GM19324 (cell line): ENCODE results near the gene CLEC2L.
"Not testable (repeated sequence)": the region's sequence is repeated elsewhere in the genome, so short reads cannot be mapped to it uniquely, and the experiment has no call there.

Experiments used
- ATAC-seq: cut with Tn5 transposase; IDR thresholded peaks from one replicate; pipeline ENCODE4 v1.9.1; 2021; ENCODE audit warnings: mild to moderate bottlenecking, moderate library complexity; ENCODE audit not compliant: unreplicated experiment, low FRiP score

The CLEC2L gene

DNA sequence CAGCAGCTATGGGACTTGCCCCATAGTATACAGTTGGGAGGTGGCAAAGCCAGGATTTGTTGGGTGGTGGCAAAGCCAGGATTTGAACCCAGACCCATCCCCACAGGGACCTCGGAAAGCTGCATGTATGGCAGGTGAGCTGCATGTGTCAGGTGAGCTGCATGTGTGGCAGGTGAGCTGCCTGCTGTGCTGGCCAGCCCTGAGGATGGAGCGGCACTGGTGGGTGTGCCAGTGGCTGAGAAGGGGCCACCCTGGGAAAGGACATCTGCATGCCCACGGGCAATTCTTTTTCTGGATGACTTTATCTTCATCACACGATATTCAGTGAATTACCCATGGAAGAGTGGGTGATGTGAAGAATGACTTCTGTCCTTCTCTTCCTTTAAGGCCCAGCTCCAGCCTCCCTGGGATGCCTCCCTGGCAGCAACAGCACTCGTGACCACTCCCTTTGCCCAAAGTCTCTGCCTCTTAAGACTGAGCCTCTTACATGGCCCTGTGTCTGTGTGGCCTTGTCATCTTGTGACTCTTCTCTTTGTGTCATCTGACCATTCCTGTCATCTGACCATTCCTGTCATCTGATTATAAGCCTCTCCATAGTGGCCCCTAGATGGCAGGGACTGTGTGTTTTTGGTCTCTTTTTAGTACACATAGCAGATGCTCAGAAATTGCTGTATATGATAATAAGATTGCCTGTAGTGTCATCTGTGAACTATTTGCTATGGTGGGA lies 25.0 kb downstream of the CLEC2L start:
- ATAC-seq = no peak

DNA sequence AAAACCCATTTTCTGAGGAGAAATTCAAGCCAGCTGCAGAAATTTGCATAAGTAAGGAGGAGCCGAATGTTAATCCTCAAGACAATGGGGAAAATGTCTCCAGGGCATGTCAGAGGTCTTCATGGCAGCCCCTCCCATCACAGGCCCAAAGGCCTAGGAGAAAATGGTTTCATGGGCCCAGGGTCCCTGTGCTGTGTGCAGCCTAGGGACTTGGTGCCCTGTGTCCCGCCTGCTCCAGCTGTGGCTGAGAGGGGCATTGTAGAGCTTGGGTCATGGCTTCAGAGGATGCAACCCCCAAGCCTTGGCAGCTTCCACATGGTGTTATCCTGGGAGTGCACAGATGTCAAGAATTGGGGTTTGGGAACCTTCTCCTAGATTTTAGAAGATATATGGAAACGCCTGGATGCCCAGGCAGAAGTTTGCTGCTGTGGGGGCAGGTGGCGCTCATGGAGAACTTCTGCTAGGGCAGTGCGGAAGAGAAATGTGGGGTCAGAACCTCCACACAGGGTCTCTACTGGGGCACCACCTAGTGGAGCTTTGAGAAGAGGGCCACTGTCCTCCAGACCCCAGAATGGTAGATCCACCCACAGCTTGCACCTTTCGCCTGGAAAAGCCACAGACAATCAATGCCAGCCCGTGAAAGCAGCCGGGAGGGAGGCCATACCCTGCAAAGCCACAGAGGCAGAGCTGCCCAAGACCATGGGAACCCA lies 30.7 kb downstream of the CLEC2L start:
- not testable (repeated sequence) for ATAC-seq

DNA sequence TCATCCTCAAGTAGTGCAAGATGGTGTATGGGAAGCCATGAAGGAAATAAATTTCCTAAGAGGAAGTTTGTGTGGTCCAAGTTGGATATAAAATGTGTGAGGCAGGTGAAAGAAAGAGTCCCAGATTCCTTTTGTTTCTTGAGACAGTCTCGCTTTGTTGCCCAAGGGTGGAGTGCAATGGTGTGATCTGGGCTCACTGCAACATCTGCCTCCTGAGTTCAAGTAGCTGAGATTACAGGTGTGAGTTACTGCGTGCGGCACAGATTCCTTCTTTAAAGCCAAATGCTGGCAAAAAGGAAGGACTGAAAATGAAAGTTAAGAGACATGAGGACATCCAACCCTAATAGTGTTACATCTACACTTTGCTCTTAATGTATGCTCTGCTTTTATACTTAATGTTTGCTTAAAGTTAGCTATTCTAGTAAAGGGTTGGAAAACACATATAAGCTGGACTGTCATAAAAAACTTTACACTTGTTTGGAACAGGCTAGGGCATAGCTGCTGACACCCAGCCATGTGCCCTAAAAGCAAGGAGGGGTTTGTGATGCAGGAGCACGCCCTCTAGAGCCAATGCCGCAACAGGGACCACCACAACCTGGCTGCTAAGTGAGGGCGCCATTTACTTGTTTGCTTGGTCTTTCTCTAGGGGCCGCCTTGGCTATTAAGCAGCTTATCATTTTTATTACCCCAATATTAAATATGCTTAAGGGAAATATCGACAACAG lies 34.5 kb downstream of the CLEC2L start:
- ATAC-seq = no peak

DNA sequence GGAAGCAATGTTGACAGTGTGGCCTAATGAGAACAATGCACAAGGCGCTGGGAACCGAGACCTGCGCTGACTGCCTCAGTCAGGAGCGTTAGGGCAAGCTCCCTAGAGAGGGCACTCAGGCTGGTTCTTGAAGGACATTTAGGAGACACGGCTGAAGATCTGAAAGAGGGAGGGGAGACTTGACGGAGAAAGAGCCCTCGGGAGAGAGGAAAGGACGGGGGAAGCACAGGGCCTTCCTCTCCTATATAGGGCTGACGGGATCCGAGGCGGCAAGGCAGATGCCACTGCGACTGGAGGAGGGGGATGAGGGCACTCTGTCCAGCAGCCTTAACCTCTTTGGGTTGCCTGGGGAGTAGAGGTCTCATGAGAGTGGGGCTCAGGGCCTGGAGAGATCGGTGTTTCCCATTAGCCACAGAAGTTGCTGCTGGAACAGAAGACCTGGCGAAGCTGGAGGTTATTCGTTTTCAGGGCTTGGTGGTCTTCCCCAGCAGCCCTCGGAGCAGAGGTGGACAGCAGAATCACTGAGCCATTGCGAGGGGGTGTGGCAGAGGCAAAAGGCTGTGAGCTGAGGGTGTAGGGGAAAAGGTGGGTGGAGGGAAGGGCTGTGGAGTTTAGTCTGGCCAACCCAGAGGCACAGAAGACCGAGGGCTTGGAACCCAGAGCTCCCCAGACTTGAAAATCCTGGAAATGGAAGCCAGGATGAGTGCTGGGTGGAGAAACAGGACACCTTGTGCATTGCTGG lies 36.0 kb downstream of the CLEC2L start:
- no peak for ATAC-seq

DNA sequence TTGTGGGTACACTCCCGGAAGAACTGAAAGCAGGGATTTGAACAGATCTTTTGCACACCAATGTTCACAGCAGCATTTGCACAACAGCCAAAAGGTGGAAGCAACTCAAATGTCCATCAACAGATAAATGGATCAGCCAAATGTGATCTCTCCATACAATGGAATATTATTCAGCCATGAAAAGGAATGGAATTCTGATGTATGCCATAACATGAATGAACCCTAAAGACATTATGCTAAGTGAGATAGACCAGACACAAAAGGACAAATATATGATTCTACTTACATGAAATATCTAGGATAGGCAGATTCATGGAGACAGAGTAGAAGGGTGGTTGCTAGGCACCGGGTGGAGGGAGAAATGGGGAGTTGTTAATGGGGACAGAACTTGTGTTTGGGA lies 36.7 kb downstream of the CLEC2L start:
- ATAC-seq = no peak

DNA sequence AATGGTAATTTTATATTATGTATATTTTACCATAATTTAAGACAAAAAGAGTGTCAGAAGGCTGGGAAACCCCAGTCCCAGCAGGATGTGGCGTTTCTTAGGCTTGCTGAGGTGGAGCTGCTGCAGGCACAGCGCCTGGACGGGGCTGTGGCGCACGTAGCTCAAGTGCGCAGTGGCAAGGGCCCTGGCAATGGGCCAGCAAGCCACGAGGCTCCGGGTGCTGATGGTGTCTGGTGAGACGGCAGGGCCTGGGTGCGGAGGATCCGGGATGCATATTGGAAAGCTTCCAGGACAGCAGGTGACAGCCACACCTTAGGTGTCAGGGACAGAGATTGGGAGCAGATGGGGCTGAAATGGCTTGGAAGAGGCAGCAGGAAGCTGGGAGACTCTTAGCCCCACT lies 37.2 kb downstream of the CLEC2L start:
- ATAC-seq = no peak

DNA sequence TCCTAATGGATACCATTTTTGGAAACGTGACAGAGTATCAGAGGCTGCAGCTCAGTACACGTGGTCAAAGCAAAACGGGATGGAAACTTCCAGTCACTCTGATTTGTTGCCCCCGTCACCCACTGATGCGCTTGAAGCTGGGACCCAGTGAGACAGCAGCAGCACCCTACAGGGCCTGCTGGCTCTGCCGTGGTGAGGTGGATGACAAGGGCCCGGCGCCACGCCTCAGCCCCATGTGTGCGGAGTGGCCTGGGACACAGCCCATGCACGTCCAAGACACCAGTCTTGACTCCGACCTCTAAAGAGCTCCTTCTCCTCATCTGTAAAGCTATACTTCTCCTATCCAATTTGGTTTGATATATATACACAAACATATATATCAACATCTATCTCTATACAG lies 39.0 kb downstream of the CLEC2L start:
- no peak for ATAC-seq

DNA sequence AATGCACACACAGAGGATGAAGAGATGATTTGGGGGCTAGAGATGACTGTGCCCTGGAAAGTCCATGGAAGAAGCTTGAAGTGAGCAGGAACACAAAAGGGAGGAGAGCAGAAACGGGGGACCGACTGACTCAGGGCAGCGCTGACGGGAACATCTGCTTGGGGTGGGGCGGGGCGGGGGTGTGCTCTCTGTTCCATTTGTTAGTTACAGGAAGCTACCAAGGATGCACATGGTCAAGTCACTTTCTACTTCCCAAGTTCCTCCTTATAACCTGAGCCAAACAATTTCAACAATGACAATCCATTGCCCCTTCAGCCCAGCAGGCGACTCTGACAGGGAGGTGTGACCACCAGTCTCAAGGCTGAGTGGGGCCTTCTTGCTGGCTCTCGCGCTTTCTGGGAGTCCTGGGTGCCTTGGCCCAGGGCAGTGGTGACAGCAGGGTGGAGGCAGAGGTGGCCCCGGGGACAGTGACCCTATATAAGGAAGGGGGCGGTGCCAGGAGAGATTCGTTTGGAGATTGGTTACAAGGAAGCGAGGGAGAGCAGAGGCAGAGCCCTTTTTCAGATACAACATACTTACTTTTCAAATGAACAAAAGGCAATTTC lies 39.6 kb downstream of the CLEC2L start:
- ATAC-seq = no peak

DNA sequence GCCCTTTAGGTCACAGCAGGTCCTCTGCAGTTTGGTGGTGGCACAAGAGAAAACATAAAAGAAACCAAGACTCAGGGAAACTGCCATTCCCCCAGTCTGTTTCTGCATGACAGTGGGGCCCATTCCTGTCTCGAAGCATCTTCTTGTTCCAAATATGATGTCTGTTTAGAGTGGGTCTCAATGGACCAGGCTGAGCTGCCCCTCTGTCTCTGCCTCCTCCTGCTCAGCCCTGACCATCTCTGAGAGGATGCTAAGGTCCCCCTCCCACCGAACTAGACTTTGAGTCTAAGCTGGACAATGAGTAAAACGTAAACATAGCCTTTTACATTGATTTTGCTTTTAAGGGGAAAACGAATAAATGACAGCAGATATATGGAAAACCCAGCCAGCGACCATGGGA lies 40.4 kb downstream of the CLEC2L start:
- no peak for ATAC-seq

DNA sequence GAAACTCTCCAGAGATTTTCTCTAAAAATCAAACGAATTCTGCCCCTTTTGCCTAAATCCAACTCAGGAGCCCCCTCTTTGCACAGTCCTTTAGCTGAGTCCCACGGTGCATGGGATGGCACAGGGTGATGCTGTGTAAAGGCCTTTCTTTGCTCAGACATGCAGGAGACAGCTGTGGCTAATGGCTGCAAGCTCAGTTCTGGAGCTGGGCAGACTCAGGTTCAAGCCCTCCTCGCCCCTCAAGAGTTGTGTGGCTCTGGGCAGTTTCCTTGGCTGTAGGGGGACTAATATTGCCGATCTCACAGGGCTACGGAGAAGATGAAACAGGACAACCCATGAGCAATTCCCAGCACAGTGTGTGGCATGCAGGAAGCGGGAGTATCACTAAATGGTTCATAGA lies 42.6 kb downstream of the CLEC2L start:
- ATAC-seq = no peak

DNA sequence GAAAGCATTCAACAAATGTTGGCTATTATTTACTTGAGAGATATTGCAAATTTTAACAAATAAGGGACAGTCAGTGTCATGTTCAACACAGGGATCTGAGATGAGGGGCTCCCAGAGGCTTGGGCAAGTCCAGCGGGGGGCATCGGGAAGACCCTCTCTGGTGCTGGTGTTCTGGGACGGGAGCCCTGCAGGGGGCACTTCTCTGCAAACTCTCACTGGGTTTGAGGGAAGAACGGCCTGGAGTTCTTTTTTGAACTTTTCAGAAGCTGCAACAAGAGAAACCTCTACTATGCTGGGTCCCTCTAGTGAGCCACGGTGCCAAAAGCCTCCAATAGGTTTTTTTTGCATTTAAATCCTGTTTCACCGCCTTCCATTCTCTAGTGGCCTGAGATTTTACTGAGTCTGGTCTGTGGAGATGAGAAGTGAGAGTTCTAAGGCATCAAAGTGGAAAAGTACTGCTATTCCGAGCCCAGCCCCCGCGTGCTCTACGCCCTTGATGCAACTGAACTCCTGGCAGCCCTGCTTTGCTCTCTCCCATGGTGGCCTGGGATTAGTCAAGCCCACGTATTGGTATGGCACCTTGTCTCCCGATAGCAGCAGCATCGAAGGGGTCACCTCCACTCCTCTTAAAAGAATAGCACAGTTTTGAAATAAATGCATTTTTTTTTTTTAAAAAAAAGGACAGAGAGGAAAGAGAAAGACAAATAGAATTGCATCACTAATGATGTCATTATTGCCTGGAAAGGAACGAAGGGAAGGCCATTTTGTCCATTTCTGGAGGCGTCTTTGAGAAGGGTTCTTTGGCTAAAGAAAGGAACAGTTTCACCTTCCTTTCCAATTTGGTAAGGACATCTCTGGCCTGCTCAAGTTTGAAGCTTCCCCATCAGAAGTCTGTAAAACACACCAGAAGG lies 43.5 kb downstream of the CLEC2L start:
- ATAC-seq = no peak

DNA sequence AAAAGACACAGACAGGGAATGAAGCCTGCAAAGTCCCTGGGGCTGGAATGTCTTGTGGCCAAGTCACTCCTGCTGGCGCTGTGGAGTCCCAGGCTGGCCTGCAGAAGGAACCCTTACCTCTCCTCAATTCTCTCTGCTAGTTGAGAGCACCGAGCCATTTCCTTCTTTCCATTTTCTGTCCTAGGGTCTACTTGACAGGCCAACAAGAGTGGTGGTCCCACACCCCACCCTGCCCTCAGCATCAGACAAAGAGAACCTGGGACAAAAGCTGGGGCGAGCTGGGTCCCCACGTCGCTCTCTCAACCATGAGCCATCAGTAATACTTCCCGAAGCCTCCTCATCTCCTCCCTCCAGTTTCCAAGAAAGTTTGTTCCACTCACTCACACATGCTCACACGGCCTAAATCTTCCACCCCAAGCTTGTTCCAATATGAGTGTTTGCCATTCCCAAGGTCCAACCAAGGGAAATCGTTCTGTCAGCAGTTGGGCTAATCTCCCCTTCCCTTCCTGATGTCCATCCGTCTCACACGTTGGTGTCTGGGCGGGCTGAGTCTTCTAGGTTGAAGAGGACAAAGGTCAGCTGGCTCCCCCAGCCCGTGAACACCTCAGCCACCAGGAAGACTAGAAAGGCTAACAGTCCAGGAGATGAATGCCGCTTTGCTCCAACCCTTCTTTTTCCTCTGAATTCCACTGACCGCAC lies 44.3 kb downstream of the CLEC2L start:
- ATAC-seq = no peak

DNA sequence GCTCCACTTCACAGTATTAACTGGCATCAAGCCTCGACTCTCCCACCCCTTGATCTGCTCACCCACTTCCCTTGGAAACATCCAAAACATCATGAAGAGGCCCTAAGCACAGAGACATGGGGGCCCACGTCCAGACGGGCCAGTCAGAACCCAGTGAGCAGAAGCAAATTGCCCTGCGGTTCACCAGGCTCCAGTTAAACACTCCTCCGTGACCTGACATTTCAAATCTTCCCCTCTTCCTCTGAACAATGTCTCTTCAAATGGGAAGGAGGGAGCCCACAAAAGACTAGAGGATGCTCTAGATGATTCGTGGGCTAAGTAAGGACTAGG lies 44.8 kb downstream of the CLEC2L start:
- ATAC-seq = no peak

DNA sequence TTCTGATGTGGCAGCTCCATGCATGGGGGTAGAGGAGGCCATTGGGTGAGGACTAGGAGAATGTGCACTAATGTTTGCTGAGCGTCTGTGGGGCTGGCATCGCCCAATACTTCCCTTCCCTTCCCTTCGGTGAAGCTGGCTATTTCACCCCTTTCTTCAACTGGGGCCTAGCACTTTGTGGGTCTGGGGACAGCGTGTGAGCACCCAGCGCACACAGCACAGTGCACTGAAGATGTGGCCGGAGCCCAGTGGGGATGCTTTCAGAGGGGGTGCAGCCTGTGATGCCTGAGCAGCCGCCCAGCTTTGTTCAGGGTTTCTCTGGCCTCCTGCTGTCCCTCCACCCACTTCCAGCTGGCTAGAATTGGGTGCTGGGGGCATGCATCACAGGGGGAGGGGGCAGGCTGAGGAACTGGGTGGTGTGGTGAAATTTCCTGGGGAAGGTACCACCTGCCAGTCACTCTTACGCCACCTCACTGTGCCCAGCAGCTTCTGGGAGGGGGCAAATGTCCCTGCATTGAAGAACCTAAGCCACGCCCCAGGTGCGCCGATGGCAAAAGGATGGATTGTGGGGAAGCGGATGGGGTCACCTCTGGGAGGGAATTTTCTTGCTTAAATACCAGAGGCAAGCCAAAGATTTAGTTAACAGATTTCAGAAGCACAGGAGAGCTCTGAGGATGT lies 45.5 kb downstream of the CLEC2L start:
- no peak for ATAC-seq

DNA sequence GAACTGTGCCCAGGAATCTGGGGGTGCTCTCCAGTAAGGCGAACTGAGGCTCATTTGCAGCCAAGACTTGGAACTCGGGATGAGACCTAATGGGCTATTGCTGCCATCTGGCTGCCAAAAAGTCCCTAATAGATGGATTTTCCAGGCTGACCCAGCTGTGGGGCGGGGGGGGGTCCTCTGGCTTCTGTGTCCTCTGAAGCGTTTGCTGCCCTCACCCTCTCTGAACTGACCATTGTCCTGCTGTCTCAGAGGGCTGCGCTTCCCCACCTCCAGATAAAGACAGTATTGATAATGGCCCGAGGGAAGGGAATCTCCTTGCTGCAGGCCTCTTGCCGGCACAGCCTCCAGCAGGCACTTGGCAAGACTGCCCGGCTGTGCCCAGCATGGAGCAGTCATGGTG lies 46.6 kb downstream of the CLEC2L start:
- no peak for ATAC-seq

DNA sequence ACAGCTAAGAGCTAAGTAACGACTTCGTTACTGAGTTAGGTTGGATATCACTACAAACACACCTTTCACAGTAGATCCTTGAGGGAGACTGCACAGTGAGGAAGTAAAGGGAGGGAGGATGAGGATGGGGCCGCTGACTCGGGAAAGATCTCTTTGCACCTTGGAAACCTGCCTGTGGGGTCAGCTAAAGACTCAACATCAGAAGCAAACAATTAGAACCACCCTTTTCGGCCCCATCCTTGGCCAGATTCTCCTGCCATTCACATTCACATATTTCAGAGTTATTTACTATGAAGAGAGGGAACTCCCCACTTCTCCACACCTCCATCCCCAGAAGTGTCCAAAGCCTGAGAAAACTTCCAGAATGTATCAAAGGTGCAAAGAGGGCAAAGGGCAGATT lies 47.1 kb downstream of the CLEC2L start:
- no peak for ATAC-seq

DNA sequence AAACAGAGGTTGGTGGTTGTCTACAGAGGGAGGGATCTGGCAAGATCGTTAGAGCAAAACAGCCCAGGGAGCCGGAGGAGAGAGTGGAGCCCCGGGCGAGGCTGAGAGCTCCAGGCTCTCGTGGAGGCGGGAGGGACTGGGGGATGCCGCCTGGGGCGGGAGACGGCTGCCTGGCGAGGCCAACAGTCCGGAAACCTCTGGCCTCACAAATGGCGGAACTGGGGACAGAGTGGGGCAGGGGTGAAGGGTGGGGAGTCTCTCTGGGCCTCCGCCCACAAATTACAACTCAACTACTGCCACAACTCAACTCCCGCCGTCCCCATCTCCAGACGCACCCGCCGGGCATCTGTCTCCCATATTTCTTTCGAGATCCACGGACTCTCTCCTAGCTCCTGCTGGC lies 47.7 kb downstream of the CLEC2L start:
- ATAC-seq = no peak

DNA sequence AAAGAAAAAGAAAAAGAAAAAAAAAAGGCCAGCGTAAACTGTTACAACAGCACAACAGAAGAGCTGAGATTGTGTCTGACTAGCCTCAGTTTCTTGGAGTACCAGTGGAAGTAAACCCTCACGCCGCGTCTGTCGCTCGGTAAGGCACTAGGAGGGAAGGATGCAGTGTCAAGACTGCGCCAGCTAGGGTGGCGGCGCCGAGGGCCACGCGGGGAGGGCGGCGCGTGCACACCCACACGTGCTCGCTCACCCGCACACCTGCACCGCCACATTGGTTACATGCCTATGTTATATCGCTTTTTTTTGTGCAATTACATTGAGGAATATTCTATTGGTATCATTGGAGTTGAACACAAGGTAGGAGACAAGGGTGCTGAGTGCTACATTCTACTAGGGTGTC lies 48.2 kb downstream of the CLEC2L start:
- ATAC-seq = no peak

DNA sequence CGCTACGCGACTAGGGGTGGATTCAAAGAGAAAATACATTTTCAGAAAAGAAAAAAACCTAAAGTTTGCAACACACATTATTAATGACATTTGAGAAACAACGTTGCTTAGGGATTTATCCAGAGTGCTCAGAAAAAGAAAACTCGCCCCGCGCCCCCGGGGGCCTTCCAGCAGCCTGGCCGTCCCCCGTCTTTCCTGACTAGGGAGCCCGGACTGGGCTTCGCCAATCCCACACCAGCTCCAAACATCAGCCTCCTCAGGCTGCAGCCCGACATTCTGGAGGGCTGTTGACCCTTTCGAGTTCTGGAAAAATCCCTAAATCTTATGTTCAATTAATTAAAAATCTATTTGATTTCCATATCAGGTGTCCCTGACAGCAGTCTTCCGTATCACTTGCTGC lies 48.6 kb downstream of the CLEC2L start:
- no peak for ATAC-seq
